Measurements from ENCODE around the gene RAD51B. TPM values are rescaled to one million over a fixed set of nuclear protein-coding genes. Genes with fewer than 3 reads are reported as not detected.

The RAD51B gene
- total RNA-seq, 2 donors from 2014 or later: 22.8 to 33.8 TPM

DNA sequence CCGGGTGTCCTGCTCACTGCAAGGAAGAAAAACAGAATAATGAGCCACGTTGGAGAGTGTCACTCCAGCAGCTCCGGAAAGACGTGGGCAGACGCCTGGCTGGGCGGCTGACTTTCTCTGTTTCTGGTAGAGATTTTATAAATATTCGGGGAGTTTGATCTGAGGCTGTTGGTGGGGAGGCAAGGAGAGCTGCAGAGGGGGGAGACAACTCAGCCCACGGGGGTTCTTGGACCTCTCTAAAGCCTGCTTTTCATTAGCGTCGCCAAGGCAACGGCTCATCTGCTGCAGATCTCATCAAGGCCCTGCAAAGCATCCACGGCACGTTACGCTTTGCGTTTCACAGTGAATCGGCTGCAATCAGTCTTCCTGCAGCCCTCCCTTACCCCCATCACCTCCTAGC lies 766.1 kb downstream of the RAD51B start:
- TF ChIP-seq, protein P1, sequence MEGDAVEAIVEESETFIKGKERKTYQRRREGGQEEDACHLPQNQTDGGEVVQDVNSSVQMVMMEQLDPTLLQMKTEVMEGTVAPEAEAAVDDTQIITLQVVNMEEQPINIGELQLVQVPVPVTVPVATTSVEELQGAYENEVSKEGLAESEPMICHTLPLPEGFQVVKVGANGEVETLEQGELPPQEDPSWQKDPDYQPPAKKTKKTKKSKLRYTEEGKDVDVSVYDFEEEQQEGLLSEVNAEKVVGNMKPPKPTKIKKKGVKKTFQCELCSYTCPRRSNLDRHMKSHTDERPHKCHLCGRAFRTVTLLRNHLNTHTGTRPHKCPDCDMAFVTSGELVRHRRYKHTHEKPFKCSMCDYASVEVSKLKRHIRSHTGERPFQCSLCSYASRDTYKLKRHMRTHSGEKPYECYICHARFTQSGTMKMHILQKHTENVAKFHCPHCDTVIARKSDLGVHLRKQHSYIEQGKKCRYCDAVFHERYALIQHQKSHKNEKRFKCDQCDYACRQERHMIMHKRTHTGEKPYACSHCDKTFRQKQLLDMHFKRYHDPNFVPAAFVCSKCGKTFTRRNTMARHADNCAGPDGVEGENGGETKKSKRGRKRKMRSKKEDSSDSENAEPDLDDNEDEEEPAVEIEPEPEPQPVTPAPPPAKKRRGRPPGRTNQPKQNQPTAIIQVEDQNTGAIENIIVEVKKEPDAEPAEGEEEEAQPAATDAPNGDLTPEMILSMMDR (conservative IDR thresholded peaks at IDR 0.05): no peak
- Mint-ChIP-seq H3K4me3 (no peak overlapping the region), H3K9me3 (peaks cover 11% of the 10 kb centered on the region), H3K27ac (no peak overlapping the region), H3K36me3 (ENCODE audit: low read depth) (no peaks in the 10 kb centered on the region), H3K27me3 (ENCODE audit: insufficient read depth) (no peaks in the 10 kb centered on the region), H3K4me1 (peaks cover 37% of the 10 kb centered on the region)
- H3K36me3 ChIP-seq (ENCODE audit: control insufficient read depth, insufficient read depth, low read length): no peaks in the 10 kb centered on the region
- H3K27me3 ChIP-seq (ENCODE audit: control insufficient read depth, insufficient read depth, low read length, poor library complexity, severe bottlenecking): no peaks in the 10 kb centered on the region
- H3K4me1 ChIP-seq (ENCODE audit: control insufficient read depth, insufficient read depth, low read length): peaks cover 16% of the 10 kb centered on the region
- H3K27ac ChIP-seq (ENCODE audit: low read depth, low read length): peak overlapping the region; percentile 38
- no peaks in the 10 kb centered on the region for H3K9me3 ChIP-seq (ENCODE audit: control insufficient read depth, low read length)
- 75 to 83% methylated on average over 15 to 16 of the region's 16 CpGs for WGBS, 2 experiments (ENCODE audit: insufficient coverage in 1 of 2, insufficient read length in 1 of 2)
- DNase-seq: no peak
- H3K4me3 ChIP-seq (ENCODE audit: low read length): no peak overlapping the region
- H3K9ac ChIP-seq (ENCODE audit: extremely low read depth, low read length, poor library complexity, severe bottlenecking): no peak overlapping the region

DNA sequence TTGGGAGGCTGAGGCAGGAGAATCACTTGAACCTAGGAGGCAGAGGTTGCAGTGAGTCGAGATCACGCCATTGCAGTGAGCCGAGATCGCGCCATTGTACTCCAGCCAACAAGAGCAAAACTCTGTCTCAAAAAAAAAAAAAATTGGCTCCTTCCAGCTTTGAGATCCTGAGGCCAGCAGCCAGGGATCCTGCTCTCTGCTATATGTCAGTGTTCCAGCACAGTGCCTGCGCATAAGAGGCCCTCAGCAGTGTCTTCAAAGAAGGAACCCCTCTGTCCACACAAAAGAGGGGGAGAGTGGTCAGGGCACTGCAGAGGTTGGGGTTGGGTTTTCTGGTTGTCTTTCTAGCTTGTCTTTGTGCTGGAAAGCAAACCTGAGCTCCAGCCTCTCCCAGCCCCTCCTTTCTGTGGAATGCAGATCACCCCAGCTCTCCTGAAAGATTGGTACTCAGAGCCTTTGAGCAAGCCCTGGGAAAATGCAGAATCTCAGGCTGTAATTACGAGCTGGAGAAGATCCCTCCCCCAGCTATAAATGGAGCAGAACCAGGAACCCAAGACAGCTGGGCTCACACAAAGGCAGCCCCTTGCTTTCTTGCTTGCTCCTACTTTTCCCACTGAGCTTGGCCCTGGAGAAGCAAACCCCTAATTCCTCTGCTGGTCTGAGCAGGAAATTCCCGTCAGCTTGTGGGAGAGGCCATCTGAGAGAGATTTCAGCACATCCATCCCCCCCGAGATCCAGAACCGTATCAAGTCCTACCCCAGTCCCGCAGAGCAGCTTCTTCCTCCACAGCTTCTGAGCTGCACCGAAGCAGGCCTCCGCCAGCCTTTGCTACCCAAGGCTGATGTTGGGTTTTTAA lies 767.5 kb downstream of the RAD51B start:
- H3K36me3 Mint-ChIP-seq (ENCODE audit: low read depth): no peaks in the 10 kb centered on the region
- peaks cover 3% of the 10 kb centered on the region for H3K9me3 Mint-ChIP-seq
- WGBS, 2 experiments (ENCODE audit: insufficient coverage in 1 of 2, insufficient read length in 1 of 2): 88 to 90% methylated on average over 2 to 13 of the region's 13 CpGs
- peaks cover 37% of the 10 kb centered on the region for H3K4me1 Mint-ChIP-seq
- H3K27me3 Mint-ChIP-seq (ENCODE audit: insufficient read depth): no peaks in the 10 kb centered on the region
- peak; percentile 68 for DNase-seq
- TF ChIP-seq, protein P1 (conservative IDR thresholded peaks at IDR 0.05): no peak
- Histone ChIP-seq H3K9ac (ENCODE audit: extremely low read depth, low read length, poor library complexity, severe bottlenecking) (no peak overlapping the region), H3K36me3 (ENCODE audit: control insufficient read depth, insufficient read depth, low read length) (no peaks in the 10 kb centered on the region), H3K27me3 (ENCODE audit: control insufficient read depth, insufficient read depth, low read length, poor library complexity, severe bottlenecking) (no peaks in the 10 kb centered on the region), H3K4me1 (ENCODE audit: control insufficient read depth, insufficient read depth, low read length) (peaks cover 16% of the 10 kb centered on the region), H3K9me3 (ENCODE audit: control insufficient read depth, low read length) (no peaks in the 10 kb centered on the region), H3K27ac (ENCODE audit: low read depth, low read length) (no peak overlapping the region), H3K4me3 (ENCODE audit: low read length) (no peak overlapping the region)
- H3K27ac Mint-ChIP-seq: no peak overlapping the region
- no peak overlapping the region for H3K4me3 Mint-ChIP-seq

DNA sequence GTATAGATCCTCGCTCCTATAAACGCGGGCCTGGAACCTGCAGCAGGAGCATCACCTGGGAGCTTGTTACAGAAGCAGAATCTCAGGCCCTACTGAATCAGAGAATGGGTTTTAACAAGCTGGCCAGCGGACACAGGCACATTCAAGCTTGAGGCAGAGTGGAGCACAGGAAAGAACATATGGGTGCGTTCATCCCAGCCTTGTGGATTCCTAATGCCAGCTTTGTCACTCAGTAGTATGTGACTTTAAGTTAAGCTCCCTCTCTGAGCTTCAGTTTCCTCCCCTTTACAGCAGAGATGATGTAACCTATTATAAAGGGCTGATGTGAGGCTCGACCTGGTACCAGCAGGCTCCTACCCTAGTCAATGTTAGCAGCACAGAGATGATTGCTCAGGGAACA lies 768.4 kb downstream of the RAD51B start:
- H3K9me3 Mint-ChIP-seq: no peaks in the 10 kb centered on the region
- TF ChIP-seq, protein P1 (conservative IDR thresholded peaks at IDR 0.05): no peak
- Histone ChIP-seq H3K4me1 (ENCODE audit: control insufficient read depth, insufficient read depth, low read length) (peaks cover 16% of the 10 kb centered on the region), H3K27me3 (ENCODE audit: control insufficient read depth, insufficient read depth, low read length, poor library complexity, severe bottlenecking) (no peaks in the 10 kb centered on the region), H3K9ac (ENCODE audit: extremely low read depth, low read length, poor library complexity, severe bottlenecking) (no peak overlapping the region), H3K9me3 (ENCODE audit: control insufficient read depth, low read length) (no peaks in the 10 kb centered on the region), H3K27ac (ENCODE audit: low read depth, low read length) (no peak overlapping the region), H3K4me3 (ENCODE audit: low read length) (no peak overlapping the region), H3K36me3 (ENCODE audit: control insufficient read depth, insufficient read depth, low read length) (no peaks in the 10 kb centered on the region)
- H3K36me3 Mint-ChIP-seq (ENCODE audit: low read depth): no peaks in the 10 kb centered on the region
- WGBS, 2 experiments (ENCODE audit: insufficient coverage in 1 of 2, insufficient read length in 1 of 2): 82 to 91% methylated on average over 6 of the region's 6 CpGs
- H3K27me3 Mint-ChIP-seq (ENCODE audit: insufficient read depth): no peaks in the 10 kb centered on the region
- H3K4me3 Mint-ChIP-seq: no peak overlapping the region
- H3K27ac Mint-ChIP-seq: no peak overlapping the region
- DNase-seq: no peak
- peaks cover 37% of the 10 kb centered on the region for H3K4me1 Mint-ChIP-seq

All from endodermal cell (in vitro differentiated cells).